Activated naive CD4-positive, alpha-beta T cell treated with anti-CD3 and anti-CD28 coated beads, Interleukin-2, amount 50 U/mL, for 24 hours (primary cell): ENCODE measurements around the gene APMAP.

ENCODE experiments used
- H3K27ac Mint-ChIP-seq: one replicate; pipeline ENCODE4 v1.8.0; 2021; ENCODE audit warnings: mild to moderate bottlenecking, mixed read lengths
- H3K27me3 Mint-ChIP-seq: one replicate; pipeline ENCODE4 v1.8.0; 2021; ENCODE audit warnings: mixed read lengths
- H3K36me3 Mint-ChIP-seq: one replicate; pipeline ENCODE4 v1.8.0; 2021; ENCODE audit warnings: mixed read lengths
- H3K4me1 Mint-ChIP-seq: one replicate; pipeline ENCODE4 v1.8.0; 2021; ENCODE audit warnings: mixed read lengths
- H3K4me3 Mint-ChIP-seq: one replicate; pipeline ENCODE4 v1.8.0; 2021; ENCODE audit warnings: mild to moderate bottlenecking, mixed read lengths
- H3K9me3 Mint-ChIP-seq: one replicate; pipeline ENCODE4 v1.8.0; 2021; ENCODE audit warnings: mixed read lengths

The APMAP gene

GRCh38 chr20:25031241-25031640 is 38.7 kb upstream of the APMAP start:
- Mint-ChIP-seq H3K4me1 (peaks cover 42% of the 10 kb centered on the region), H3K27me3 (no peaks in the 10 kb centered on the region), H3K27ac (no peak overlapping the region)

GRCh38 chr20:25030649-25031207 is 38.2 kb upstream of the APMAP start:
- H3K4me3 Mint-ChIP-seq: no peak overlapping the region
- peaks cover 6% of the 10 kb centered on the region for H3K36me3 Mint-ChIP-seq
- H3K27me3 Mint-ChIP-seq: no peaks in the 10 kb centered on the region
- no peaks in the 10 kb centered on the region for H3K9me3 Mint-ChIP-seq
- peaks cover 37% of the 10 kb centered on the region for H3K4me1 Mint-ChIP-seq
- H3K27ac Mint-ChIP-seq: no peak overlapping the region

More at GRCh38 chr20:25031241-25031640, 38.7 kb upstream of the APMAP start:
- Mint-ChIP-seq H3K4me3 (no peak overlapping the region), H3K36me3 (peaks cover 6% of the 10 kb centered on the region), H3K9me3 (no peaks in the 10 kb centered on the region)

GRCh38 chr20:25030007-25030648 is 37.6 kb upstream of the APMAP start:
- Mint-ChIP-seq H3K36me3 (peaks cover 6% of the 10 kb centered on the region), H3K4me1 (peaks cover 31% of the 10 kb centered on the region), H3K4me3 (no peak overlapping the region), H3K27me3 (no peaks in the 10 kb centered on the region), H3K27ac (no peak overlapping the region), H3K9me3 (no peaks in the 10 kb centered on the region)

GRCh38 chr20:25025986-25026605 is 33.5 kb upstream of the APMAP start:
- Mint-ChIP-seq H3K36me3 (peaks cover 9% of the 10 kb centered on the region), H3K4me3 (no peak overlapping the region), H3K27ac (no peak overlapping the region), H3K27me3 (no peaks in the 10 kb centered on the region), H3K4me1 (peaks cover 27% of the 10 kb centered on the region), H3K9me3 (no peaks in the 10 kb centered on the region)

GRCh38 chr20:25025091-25025861 is 32.7 kb upstream of the APMAP start:
- no peaks in the 10 kb centered on the region for H3K27me3 Mint-ChIP-seq
- peaks cover 24% of the 10 kb centered on the region for H3K4me1 Mint-ChIP-seq
- H3K27ac Mint-ChIP-seq: no peak overlapping the region
- H3K9me3 Mint-ChIP-seq: no peaks in the 10 kb centered on the region
- no peak overlapping the region for H3K4me3 Mint-ChIP-seq
- peaks cover 9% of the 10 kb centered on the region for H3K36me3 Mint-ChIP-seq

GRCh38 chr20:25024171-25024570 is 31.6 kb upstream of the APMAP start:
- Mint-ChIP-seq H3K27me3 (no peaks in the 10 kb centered on the region), H3K9me3 (no peaks in the 10 kb centered on the region), H3K36me3 (peaks cover 9% of the 10 kb centered on the region), H3K4me1 (peaks cover 18% of the 10 kb centered on the region), H3K4me3 (no peak overlapping the region), H3K27ac (no peak overlapping the region)

- no peaks in the 10 kb centered on the region for H3K9me3 Mint-ChIP-seq
- H3K4me1 Mint-ChIP-seq: peaks cover 16% of the 10 kb centered on the region
- H3K27ac Mint-ChIP-seq: no peak overlapping the region
- no peak overlapping the region for H3K4me3 Mint-ChIP-seq
- H3K36me3 Mint-ChIP-seq: peaks cover 9% of the 10 kb centered on the region
- H3K27me3 Mint-ChIP-seq: no peaks in the 10 kb centered on the region
Observed at GRCh38 chr20:25023356-25023755, 30.8 kb upstream of the APMAP start.

- H3K4me1 Mint-ChIP-seq: peaks cover 14% of the 10 kb centered on the region
- no peaks in the 10 kb centered on the region for H3K9me3 Mint-ChIP-seq
- no peak overlapping the region for H3K4me3 Mint-ChIP-seq
- no peak overlapping the region for H3K27ac Mint-ChIP-seq
- H3K27me3 Mint-ChIP-seq: no peaks in the 10 kb centered on the region
- peaks cover 10% of the 10 kb centered on the region for H3K36me3 Mint-ChIP-seq
Observed at GRCh38 chr20:25022680-25023079, 30.1 kb upstream of the APMAP start.

GRCh38 chr20:25021336-25021735 is 28.8 kb upstream of the APMAP start:
- Mint-ChIP-seq H3K4me1 (peaks cover 6% of the 10 kb centered on the region), H3K27me3 (no peaks in the 10 kb centered on the region), H3K9me3 (no peaks in the 10 kb centered on the region), H3K36me3 (peaks cover 6% of the 10 kb centered on the region), H3K27ac (no peak overlapping the region), H3K4me3 (no peak overlapping the region)

GRCh38 chr20:25020901-25021301 is 28.4 kb upstream of the APMAP start:
- Mint-ChIP-seq H3K27ac (no peak overlapping the region), H3K4me3 (no peak overlapping the region), H3K9me3 (no peaks in the 10 kb centered on the region), H3K36me3 (peaks cover 6% of the 10 kb centered on the region), H3K27me3 (no peaks in the 10 kb centered on the region), H3K4me1 (peaks cover 6% of the 10 kb centered on the region)

- Mint-ChIP-seq H3K9me3 (no peaks in the 10 kb centered on the region), H3K4me1 (peaks cover 6% of the 10 kb centered on the region), H3K36me3 (peaks cover 6% of the 10 kb centered on the region), H3K4me3 (no peak overlapping the region), H3K27ac (no peak overlapping the region), H3K27me3 (no peaks in the 10 kb centered on the region)
Observed at GRCh38 chr20:25020345-25020744, 27.8 kb upstream of the APMAP start.

GRCh38 chr20:25019381-25020155 is 27.0 kb upstream of the APMAP start:
- H3K27ac Mint-ChIP-seq: no peak overlapping the region
- peaks cover 6% of the 10 kb centered on the region for H3K4me1 Mint-ChIP-seq
- peaks cover 6% of the 10 kb centered on the region for H3K36me3 Mint-ChIP-seq
- no peaks in the 10 kb centered on the region for H3K9me3 Mint-ChIP-seq
- H3K27me3 Mint-ChIP-seq: no peaks in the 10 kb centered on the region
- H3K4me3 Mint-ChIP-seq: no peak overlapping the region

GRCh38 chr20:25018841-25019240 is 26.3 kb upstream of the APMAP start:
- Mint-ChIP-seq H3K27me3 (no peaks in the 10 kb centered on the region), H3K9me3 (no peaks in the 10 kb centered on the region), H3K4me3 (no peak overlapping the region), H3K4me1 (peaks cover 6% of the 10 kb centered on the region), H3K36me3 (peaks cover 4% of the 10 kb centered on the region), H3K27ac (no peak overlapping the region)

- Mint-ChIP-seq H3K36me3 (peaks cover 4% of the 10 kb centered on the region), H3K4me1 (peaks cover 2% of the 10 kb centered on the region), H3K4me3 (no peak overlapping the region), H3K27ac (no peak overlapping the region), H3K27me3 (no peaks in the 10 kb centered on the region), H3K9me3 (no peaks in the 10 kb centered on the region)
Observed at GRCh38 chr20:25018425-25018824, 25.9 kb upstream of the APMAP start.

- Mint-ChIP-seq H3K27ac (no peak overlapping the region), H3K9me3 (no peaks in the 10 kb centered on the region), H3K4me3 (no peak overlapping the region), H3K36me3 (peaks cover 3% of the 10 kb centered on the region), H3K4me1 (no peaks in the 10 kb centered on the region), H3K27me3 (no peaks in the 10 kb centered on the region)
Observed at GRCh38 chr20:25017257-25017803, 24.8 kb upstream of the APMAP start.
